ENCODE data around the gene SIM2. TPM values are rescaled to one million over a fixed set of nuclear protein-coding genes. Genes with fewer than 3 reads are reported as not detected.
A peak's percentile ranks its signal among the peaks of the same experiment; 100 is the strongest.

Gene SIM2
- total and polyA plus RNA-seq, 2 donors (not counting 1 experiment from before 2014, with no cell fraction given): 0.22 TPM; not detected in 1

GRCh38 chr21:36695283-36695634, 3.7 kb upstream of the SIM2 start:
- no peak for DNase-seq (ENCODE audit: low read depth in 2 of 2)
- peaks cover 94% of the 10 kb centered on the region for H3K27me3 ChIP-seq (ENCODE audit: control insufficient read depth, insufficient read depth, low read length)
- H3K4me1 ChIP-seq (ENCODE audit: control insufficient read depth, extremely low read depth, insufficient read depth, low read length): no peaks in the 10 kb centered on the region
- H2AFZ ChIP-seq (ENCODE audit: low read length): no peak overlapping the region
- no peak overlapping the region for H3K4me2 ChIP-seq (ENCODE audit: extremely low read depth, insufficient read depth, low read length)
- H3K36me3 ChIP-seq (ENCODE audit: control insufficient read depth, insufficient read depth, low read length): no peaks in the 10 kb centered on the region
- H3K27ac ChIP-seq (ENCODE audit: insufficient read depth, low read length): no peak overlapping the region
- TF ChIP-seq EZH2 (IDR thresholded peaks at IDR 0.05; ENCODE audit: low read length, missing control alignments): no peak
- TF ChIP-seq CTCF (conservative IDR thresholded peaks at IDR 0.05 in 1 of 2, IDR thresholded peaks at IDR 0.05 in 1 of 2; ENCODE audit: low read depth in 1 of 2, low read length in 2 of 2): no peak
- no peak overlapping the region for H3K4me3 ChIP-seq (replicated peaks in 1 of 4; ENCODE audit: control extremely low read depth in 1 of 4, insufficient read depth in 1 of 4, low read depth in 3 of 4, low read length in 4 of 4)
- H3K79me2 ChIP-seq (ENCODE audit: control insufficient read depth, insufficient read depth, low read length): no peaks in the 10 kb centered on the region
- H4K20me1 ChIP-seq (ENCODE audit: control insufficient read depth, extremely low read depth, insufficient read depth, low read length): no peaks in the 10 kb centered on the region
- no peak overlapping the region for H3K9ac ChIP-seq (ENCODE audit: insufficient read depth, low read length)
- no peaks in the 10 kb centered on the region for H3K9me3 ChIP-seq (ENCODE audit: control insufficient read depth, insufficient read depth, low read depth, low read length)

DNA sequence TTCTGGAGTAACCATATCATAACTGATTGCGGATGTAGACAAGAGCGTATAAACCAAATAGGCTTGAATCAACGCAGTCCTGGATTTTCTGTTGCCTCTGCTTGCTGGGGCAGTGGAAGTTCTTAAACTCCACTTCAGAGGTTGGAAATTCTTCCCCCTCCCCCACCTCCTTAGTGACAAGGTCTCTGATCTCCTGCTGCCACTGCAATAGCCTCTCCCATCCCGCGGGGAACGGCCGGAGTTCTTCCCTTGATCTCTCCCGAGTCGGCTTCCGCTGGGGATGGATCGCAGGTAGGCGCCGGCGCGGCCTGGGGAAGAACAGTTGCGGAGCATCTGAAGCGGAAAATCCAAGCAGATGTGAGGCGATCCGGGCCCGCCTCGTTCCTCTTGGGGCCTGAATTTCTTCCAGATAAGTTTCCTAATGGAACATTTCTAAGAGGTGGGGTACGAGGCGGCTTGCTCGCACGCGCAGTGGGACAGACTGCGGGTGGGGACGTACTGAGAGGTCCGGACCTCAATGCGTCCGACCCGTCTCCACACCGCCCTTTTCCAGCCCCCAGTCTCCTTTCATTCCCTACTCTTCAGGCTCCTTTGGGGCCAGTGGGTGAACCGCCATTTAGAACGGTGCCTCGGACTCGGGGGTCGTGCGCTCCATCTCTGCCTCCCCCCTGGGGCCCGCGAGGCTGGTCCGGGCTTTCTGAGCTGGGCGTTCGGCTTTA, 3.1 kb upstream of the SIM2 start:
- Histone ChIP-seq H3K4me2 (ENCODE audit: extremely low read depth, insufficient read depth, low read length) (no peak overlapping the region), H3K4me1 (ENCODE audit: control insufficient read depth, extremely low read depth, insufficient read depth, low read length) (no peaks in the 10 kb centered on the region), H3K9me3 (ENCODE audit: control insufficient read depth, insufficient read depth, low read depth, low read length) (no peaks in the 10 kb centered on the region), H3K79me2 (ENCODE audit: control insufficient read depth, insufficient read depth, low read length) (no peaks in the 10 kb centered on the region), H2AFZ (ENCODE audit: low read length) (no peak overlapping the region), H4K20me1 (ENCODE audit: control insufficient read depth, extremely low read depth, insufficient read depth, low read length) (no peaks in the 10 kb centered on the region), H3K9ac (ENCODE audit: insufficient read depth, low read length) (no peak overlapping the region), H3K4me3 (replicated peaks in 1 of 4; ENCODE audit: control extremely low read depth in 1 of 4, insufficient read depth in 1 of 4, low read depth in 3 of 4, low read length in 4 of 4) (no peak overlapping the region), H3K27ac (ENCODE audit: insufficient read depth, low read length) (no peak overlapping the region), H3K27me3 (ENCODE audit: control insufficient read depth, insufficient read depth, low read length) (peaks cover 98% of the 10 kb centered on the region), H3K36me3 (ENCODE audit: control insufficient read depth, insufficient read depth, low read length) (no peaks in the 10 kb centered on the region)
- no peak for DNase-seq (ENCODE audit: low read depth in 2 of 2)
- TF ChIP-seq EZH2 (IDR thresholded peaks at IDR 0.05; ENCODE audit: low read length, missing control alignments): peak; percentile 76
- no peak for TF ChIP-seq CTCF (conservative IDR thresholded peaks at IDR 0.05 in 1 of 2, IDR thresholded peaks at IDR 0.05 in 1 of 2; ENCODE audit: low read depth in 1 of 2, low read length in 2 of 2)

DNA sequence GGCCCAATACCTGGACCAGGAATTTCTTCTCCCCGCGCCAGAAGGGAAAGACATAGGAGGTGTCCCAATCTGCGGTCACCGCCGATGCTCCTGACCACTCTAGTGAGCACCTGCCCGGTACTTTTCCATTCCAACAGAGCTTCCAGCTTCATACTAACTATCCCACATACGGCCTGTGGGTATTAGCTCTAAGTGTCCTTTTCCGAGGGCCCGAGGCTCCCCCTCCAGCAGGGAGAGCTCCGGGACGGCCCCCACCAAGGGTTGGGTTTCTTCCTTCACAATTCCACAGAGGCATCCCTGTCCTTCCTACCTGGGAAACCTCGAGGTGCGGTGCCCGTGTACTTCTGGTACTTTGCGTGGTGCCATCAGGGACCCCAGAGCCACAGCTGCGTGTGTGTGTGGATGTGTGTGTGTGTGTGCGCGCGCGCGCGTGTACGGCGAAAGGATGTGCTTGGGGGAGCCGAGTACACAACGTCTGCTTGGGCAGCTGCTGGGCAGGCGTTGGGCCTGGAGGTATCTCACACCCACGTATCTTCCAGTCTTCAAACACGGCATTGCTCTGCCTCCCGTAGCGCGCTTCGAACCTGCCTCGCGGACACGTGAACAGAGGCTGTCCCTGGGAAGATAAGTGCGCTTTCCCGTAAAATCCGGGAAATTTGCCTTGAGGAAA, 2.4 kb upstream of the SIM2 start:
- no peak overlapping the region for H3K4me2 ChIP-seq (ENCODE audit: extremely low read depth, insufficient read depth, low read length)
- H3K27me3 ChIP-seq (ENCODE audit: control insufficient read depth, insufficient read depth, low read length): peaks cover 98% of the 10 kb centered on the region
- no peak for DNase-seq (ENCODE audit: low read depth in 2 of 2)

More for the DNA sequence above, 2.4 kb upstream of the SIM2 start:
- no peak overlapping the region for H3K27ac ChIP-seq (ENCODE audit: insufficient read depth, low read length)
- H3K9ac ChIP-seq (ENCODE audit: insufficient read depth, low read length): no peak overlapping the region
- no peaks in the 10 kb centered on the region for H4K20me1 ChIP-seq (ENCODE audit: control insufficient read depth, extremely low read depth, insufficient read depth, low read length)
- H3K36me3 ChIP-seq (ENCODE audit: control insufficient read depth, insufficient read depth, low read length): no peaks in the 10 kb centered on the region
- TF ChIP-seq EZH2 (IDR thresholded peaks at IDR 0.05; ENCODE audit: low read length, missing control alignments) (peak; percentile 96), CTCF (conservative IDR thresholded peaks at IDR 0.05 in 1 of 2, IDR thresholded peaks at IDR 0.05 in 1 of 2; ENCODE audit: low read depth in 1 of 2, low read length in 2 of 2) (no peak)
- H3K79me2 ChIP-seq (ENCODE audit: control insufficient read depth, insufficient read depth, low read length): no peaks in the 10 kb centered on the region
- H3K4me3 ChIP-seq (replicated peaks in 1 of 4; ENCODE audit: control extremely low read depth in 1 of 4, insufficient read depth in 1 of 4, low read depth in 3 of 4, low read length in 4 of 4): no peak overlapping the region
- H2AFZ ChIP-seq (ENCODE audit: low read length): no peak overlapping the region
- H3K9me3 ChIP-seq (ENCODE audit: control insufficient read depth, insufficient read depth, low read depth, low read length): no peaks in the 10 kb centered on the region
- H3K4me1 ChIP-seq (ENCODE audit: control insufficient read depth, extremely low read depth, insufficient read depth, low read length): no peaks in the 10 kb centered on the region
